Measurements from ENCODE around the gene OSBPL9. TPM values are rescaled to one million over a fixed set of nuclear protein-coding genes. Genes with fewer than 3 reads are reported as not detected.

OSBPL9 gene
- total and polyA plus RNA-seq, 9 of the 15 experiments (the other 6 are each of a cell fraction or from before 2014, with no cell fraction given), result 43.9 to 217 (median 170) TPM

- peak; percentile 86 for TF ChIP-seq ETV1 (tag; conservative IDR thresholded peaks at IDR 0.05; ENCODE audit: low read depth)
- no peak for TF ChIP-seq PATZ1 (CRISPR knock-in tag; IDR thresholded peaks at IDR 0.05; ENCODE audit: borderline replicate concordance)
- peak; percentile 63; the same call in 1 of the 2 replicates for TF ChIP-seq RREB1 (CRISPR knock-in tag; IDR thresholded peaks at IDR 0.05)
- TF ChIP-seq FOSL1 (tag; conservative IDR thresholded peaks at IDR 0.05), result no peak
- no peak for TF ChIP-seq CHAMP1 (IDR thresholded peaks at IDR 0.05)
- TF ChIP-seq BCOR (IDR thresholded peaks at IDR 0.05), result peak; percentile 31; the same call in 1 of the 2 replicates
- TF ChIP-seq FIP1L1 (IDR thresholded peaks at IDR 0.05; ENCODE audit: low read depth, low read length, poor library complexity, severe bottlenecking), result peak; percentile 71
- no peak for TF ChIP-seq RBM15 (IDR thresholded peaks at IDR 0.05; ENCODE audit: insufficient read depth, low read length)
- TF ChIP-seq ZSCAN32 (CRISPR knock-in tag; IDR thresholded peaks at IDR 0.05), result no peak
- no peak for TF ChIP-seq ZNF197 (CRISPR knock-in tag; IDR thresholded peaks at IDR 0.05; ENCODE audit: low read depth)
- TF ChIP-seq ZBTB7A (IDR thresholded peaks at IDR 0.05; ENCODE audit: borderline replicate concordance, control insufficient read depth, low read depth, low read length), result peak; percentile 89
- peak; percentile 86 for TF ChIP-seq ZEB2 (IDR thresholded peaks at IDR 0.05)
- peak; percentile 83 for TF ChIP-seq SUPT5H (IDR thresholded peaks at IDR 0.05)
- no peak for TF ChIP-seq GTF2A2 (tag; IDR thresholded peaks at IDR 0.05)
- TF ChIP-seq CHD2 (IDR thresholded peaks at IDR 0.05; ENCODE audit: low read depth, low read length), result peak; percentile 78
- TF ChIP-seq SPI1 (IDR thresholded peaks at IDR 0.05; ENCODE audit: borderline replicate concordance, low read depth, low read length), result 0 out of 2 replicates have a peak, but pooled peaks have one; percentile 14
Measured at GRCh38 chr1:51729156-51729823, 112.4 kb downstream of the OSBPL9 start (continued).
